ENCODE results near the gene SDHA.
"Not testable (repeated sequence)": the region's sequence is repeated elsewhere in the genome, so short reads cannot be mapped to it uniquely, and the experiment has no call there.

- not testable (repeated sequence) for TF ChIP-seq POLR2A, CTCF (IDR thresholded peaks at IDR 0.05)
Measured at GRCh38 chr5:240550-240949, 22.4 kb downstream of the SDHA start.
